ENCODE results near the gene ORAI1. TPM values are rescaled to one million over a fixed set of nuclear protein-coding genes. Genes with fewer than 3 reads are reported as not detected.
"Not testable (repeated sequence)": the region's sequence is repeated elsewhere in the genome, so short reads cannot be mapped to it uniquely, and the experiment has no call there.

Gene ORAI1
- total RNA-seq, 1 donor from 2014 or later: 35.3 TPM

- Mint-ChIP-seq H3K9me3 (ENCODE audit: unreplicated experiment) (no peaks in the 10 kb centered on the region), H3K27me3 (ENCODE audit: unreplicated experiment) (peaks cover 4% of the 10 kb centered on the region), H3K36me3 (ENCODE audit: low read depth, unreplicated experiment) (peaks cover 8% of the 10 kb centered on the region), H3K4me3 (ENCODE audit: unreplicated experiment) (no peak overlapping the region), H3K4me1 (ENCODE audit: unreplicated experiment) (no peaks in the 10 kb centered on the region), H3K27ac (ENCODE audit: unreplicated experiment) (no peak overlapping the region)
- DNase-seq (ENCODE audit: low spot score): no peak
- no peak for TF ChIP-seq CTCF (IDR thresholded peaks at IDR 0.05; ENCODE audit: unreplicated experiment)
These were observed 25.0 kb downstream of the ORAI1 start for GRCh38 chr12:121651320-121651719.

GRCh38 chr12:121652767-121653497 is 26.6 kb downstream of the ORAI1 start:
- H3K27me3 Mint-ChIP-seq (ENCODE audit: unreplicated experiment): peaks cover 1% of the 10 kb centered on the region
- H3K36me3 Mint-ChIP-seq (ENCODE audit: low read depth, unreplicated experiment): peaks cover 3% of the 10 kb centered on the region
- H3K9me3 Mint-ChIP-seq (ENCODE audit: unreplicated experiment): no peaks in the 10 kb centered on the region
- DNase-seq (ENCODE audit: low spot score): no peak
- TF ChIP-seq CTCF (IDR thresholded peaks at IDR 0.05; ENCODE audit: unreplicated experiment): no peak
- no peak overlapping the region for H3K4me3 Mint-ChIP-seq (ENCODE audit: unreplicated experiment)
- peaks cover 5% of the 10 kb centered on the region for H3K4me1 Mint-ChIP-seq (ENCODE audit: unreplicated experiment)
- H3K27ac Mint-ChIP-seq (ENCODE audit: unreplicated experiment): no peak overlapping the region

GRCh38 chr12:121653999-121654398 is 27.7 kb downstream of the ORAI1 start:
- Mint-ChIP-seq H3K27me3 (ENCODE audit: unreplicated experiment) (peaks cover 3% of the 10 kb centered on the region), H3K27ac (ENCODE audit: unreplicated experiment) (no peak overlapping the region), H3K36me3 (ENCODE audit: low read depth, unreplicated experiment) (peaks cover 3% of the 10 kb centered on the region), H3K9me3 (ENCODE audit: unreplicated experiment) (no peaks in the 10 kb centered on the region), H3K4me3 (ENCODE audit: unreplicated experiment) (no peak overlapping the region), H3K4me1 (ENCODE audit: unreplicated experiment) (peaks cover 13% of the 10 kb centered on the region)
- no peak for TF ChIP-seq CTCF (IDR thresholded peaks at IDR 0.05; ENCODE audit: unreplicated experiment)
- DNase-seq (ENCODE audit: low spot score): no peak

- TF ChIP-seq CTCF (IDR thresholded peaks at IDR 0.05; ENCODE audit: unreplicated experiment): no peak
- no peak overlapping the region for H3K4me3 Mint-ChIP-seq (ENCODE audit: unreplicated experiment)
- peaks cover 3% of the 10 kb centered on the region for H3K27me3 Mint-ChIP-seq (ENCODE audit: unreplicated experiment)
- H3K36me3 Mint-ChIP-seq (ENCODE audit: low read depth, unreplicated experiment): no peaks in the 10 kb centered on the region
- H3K4me1 Mint-ChIP-seq (ENCODE audit: unreplicated experiment): peaks cover 24% of the 10 kb centered on the region
- H3K27ac Mint-ChIP-seq (ENCODE audit: unreplicated experiment): peak overlapping the region; percentile 10
- no peak for DNase-seq (ENCODE audit: low spot score)
- H3K9me3 Mint-ChIP-seq (ENCODE audit: unreplicated experiment): no peaks in the 10 kb centered on the region
These were observed 29.8 kb downstream of the ORAI1 start for GRCh38 chr12:121656122-121656521.

GRCh38 chr12:121657305-121658008 is 31.1 kb downstream of the ORAI1 start:
- Mint-ChIP-seq H3K9me3 (ENCODE audit: unreplicated experiment) (no peaks in the 10 kb centered on the region), H3K36me3 (ENCODE audit: low read depth, unreplicated experiment) (no peaks in the 10 kb centered on the region), H3K4me3 (ENCODE audit: unreplicated experiment) (no peak overlapping the region), H3K27ac (ENCODE audit: unreplicated experiment) (peak overlapping the region; percentile 100), H3K27me3 (ENCODE audit: unreplicated experiment) (peaks cover 3% of the 10 kb centered on the region), H3K4me1 (ENCODE audit: unreplicated experiment) (peaks cover 33% of the 10 kb centered on the region)
- no peak for DNase-seq (ENCODE audit: low spot score)
- no peak for TF ChIP-seq CTCF (IDR thresholded peaks at IDR 0.05; ENCODE audit: unreplicated experiment)

GRCh38 chr12:121661353-121662105 is 35.2 kb downstream of the ORAI1 start:
- Mint-ChIP-seq H3K4me1 (ENCODE audit: unreplicated experiment) (peaks cover 46% of the 10 kb centered on the region), H3K27ac (ENCODE audit: unreplicated experiment) (peak overlapping the region; percentile 30), H3K27me3 (ENCODE audit: unreplicated experiment) (peaks cover 10% of the 10 kb centered on the region)
- not testable (repeated sequence) for H3K4me3 Mint-ChIP-seq (ENCODE audit: unreplicated experiment); H3K36me3 Mint-ChIP-seq (ENCODE audit: low read depth, unreplicated experiment); DNase-seq (ENCODE audit: low spot score); H3K9me3 Mint-ChIP-seq (ENCODE audit: unreplicated experiment)

Data from endothelial cell (in vitro differentiated cells).